NCI-H1092 treated with DMSO at 0.1 percent for 48 hours (cell line): ENCODE results near the gene HOXD8.

Experiments
- DNase-seq: peaks from one replicate; lab custom pipeline; 2025; lab: John Stamatoyannopoulos, UW

HOXD8 gene

GRCh38 chr2:176128982-176129796 lies at the start of gene HOXD8:
Gene HOXD8 (plus strand): TSS chr2:176129705. CDS start chr2:176130367, 662 bp downstream.
- no peak for DNase-seq

- no peak for DNase-seq
Observed at GRCh38 chr2:176079831-176080539, 49.5 kb upstream of the HOXD8 start.

GRCh38 chr2:176080540-176081375 lies 48.7 kb upstream of the HOXD8 start:
- DNase-seq, result no peak

- no peak for DNase-seq
Observed at GRCh38 chr2:176081376-176081836, 48.1 kb upstream of the HOXD8 start.

- DNase-seq, result no peak
Observed at GRCh38 chr2:176081837-176082524, 47.5 kb upstream of the HOXD8 start.

DNA sequence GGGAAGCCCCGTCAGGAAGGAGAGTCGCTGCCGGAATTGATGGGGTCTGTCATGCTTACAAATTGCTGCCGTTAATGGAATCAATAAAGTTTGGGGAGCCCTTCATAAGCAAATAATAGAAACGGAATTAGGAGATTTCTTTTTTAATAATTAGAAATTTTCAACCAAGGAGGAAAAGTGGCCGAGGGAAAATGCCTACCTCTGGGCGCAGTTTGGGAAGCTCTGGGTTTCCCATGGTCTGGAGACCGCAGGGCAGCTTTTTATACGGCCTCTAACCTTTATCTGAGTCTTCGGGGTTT lies 47.0 kb upstream of the HOXD8 start:
- no peak for DNase-seq

- no peak for DNase-seq
Observed at GRCh38 chr2:176082824-176083751, 46.4 kb upstream of the HOXD8 start.

GRCh38 chr2:176083796-176084261 lies 45.7 kb upstream of the HOXD8 start, which contains the start of gene EVX2:
Gene EVX2 (minus strand): TSS chr2:176083962. CDS start chr2:176083776, 186 bp downstream.
- no peak for DNase-seq

GRCh38 chr2:176084611-176085119 lies 44.8 kb upstream of the HOXD8 start:
- DNase-seq, result no peak

DNA sequence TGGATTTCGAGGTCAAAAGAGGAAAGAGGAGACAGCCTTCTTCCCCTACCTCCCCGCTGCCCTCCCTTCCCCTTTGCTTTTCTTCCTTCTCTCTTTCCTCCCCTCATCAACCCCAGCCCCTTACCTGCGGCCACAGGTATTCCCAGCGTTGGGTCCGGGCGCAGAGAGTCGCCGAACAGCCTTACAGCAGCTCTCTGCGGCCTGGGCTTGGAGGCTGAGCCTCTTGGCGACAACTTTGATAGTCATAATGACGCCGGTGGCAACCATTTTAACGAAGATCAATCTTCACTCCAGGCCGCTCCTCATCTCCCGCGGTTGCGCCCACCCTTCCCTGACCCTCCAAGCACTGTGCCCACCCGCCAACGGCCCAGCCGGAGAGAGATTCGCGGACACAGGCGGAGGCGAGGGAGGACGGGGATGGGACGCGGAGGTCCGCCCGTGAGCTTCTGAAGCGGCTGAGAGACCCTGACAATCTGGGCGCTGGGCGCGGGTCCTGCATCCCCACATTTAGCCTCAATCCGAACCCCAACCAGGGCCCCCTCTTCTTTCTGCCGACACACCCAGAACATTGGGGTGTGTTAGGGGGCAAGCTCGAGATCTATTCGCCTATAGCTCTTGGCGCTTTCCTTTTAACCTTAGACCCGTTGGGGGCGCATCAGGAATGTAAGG lies 44.3 kb upstream of the HOXD8 start:
- DNase-seq, result no peak

- no peak for DNase-seq
Observed at GRCh38 chr2:176085861-176086771, 43.4 kb upstream of the HOXD8 start.

- no peak for DNase-seq
Observed at GRCh38 chr2:176087330-176088047, 42.0 kb upstream of the HOXD8 start.

DNA sequence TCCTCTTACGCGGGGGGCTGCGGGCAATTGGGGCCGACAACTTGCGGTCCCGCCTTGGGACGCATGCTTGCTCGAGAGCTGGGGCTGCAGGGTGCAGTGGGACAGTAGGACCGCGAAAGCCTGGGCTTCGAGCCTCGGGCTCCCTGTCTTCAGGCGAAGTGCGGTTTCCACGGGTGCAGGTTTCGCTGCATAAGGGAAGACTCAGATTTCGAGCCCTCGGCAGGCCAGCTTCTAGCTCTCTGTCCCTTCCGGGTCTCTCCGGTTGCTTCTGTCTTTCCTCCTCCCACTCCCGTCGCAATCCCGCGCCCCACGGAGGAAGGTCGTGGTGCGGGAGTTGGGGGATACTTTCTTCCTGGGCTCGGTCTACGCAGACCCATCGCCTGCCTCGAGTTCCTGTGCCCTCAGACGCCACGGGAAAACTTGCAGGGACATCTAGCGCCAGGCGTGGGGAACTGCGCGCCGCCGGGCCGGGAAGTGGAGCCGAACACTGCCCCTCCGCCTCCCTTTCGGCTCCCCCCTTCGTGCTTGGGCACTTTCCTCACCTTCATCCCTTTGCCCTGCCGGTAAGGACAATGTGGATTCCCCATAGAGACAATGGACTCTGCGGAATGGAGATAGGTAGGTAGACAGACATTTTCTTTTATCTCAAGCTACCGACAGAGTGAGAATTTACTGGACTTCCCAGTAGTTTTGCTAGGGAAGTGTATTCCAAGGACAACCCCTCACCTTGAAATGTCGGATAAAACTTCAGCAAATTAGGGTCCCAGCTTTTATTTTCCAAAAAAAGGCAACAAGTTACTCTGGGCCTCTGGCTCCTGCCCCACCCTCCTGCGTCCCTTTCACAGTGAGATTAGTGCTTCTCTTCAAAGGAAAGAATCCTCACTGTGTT lies 41.2 kb upstream of the HOXD8 start:
- no peak for DNase-seq

- DNase-seq, result no peak
Observed at GRCh38 chr2:176088937-176089842, 40.3 kb upstream of the HOXD8 start.

DNA sequence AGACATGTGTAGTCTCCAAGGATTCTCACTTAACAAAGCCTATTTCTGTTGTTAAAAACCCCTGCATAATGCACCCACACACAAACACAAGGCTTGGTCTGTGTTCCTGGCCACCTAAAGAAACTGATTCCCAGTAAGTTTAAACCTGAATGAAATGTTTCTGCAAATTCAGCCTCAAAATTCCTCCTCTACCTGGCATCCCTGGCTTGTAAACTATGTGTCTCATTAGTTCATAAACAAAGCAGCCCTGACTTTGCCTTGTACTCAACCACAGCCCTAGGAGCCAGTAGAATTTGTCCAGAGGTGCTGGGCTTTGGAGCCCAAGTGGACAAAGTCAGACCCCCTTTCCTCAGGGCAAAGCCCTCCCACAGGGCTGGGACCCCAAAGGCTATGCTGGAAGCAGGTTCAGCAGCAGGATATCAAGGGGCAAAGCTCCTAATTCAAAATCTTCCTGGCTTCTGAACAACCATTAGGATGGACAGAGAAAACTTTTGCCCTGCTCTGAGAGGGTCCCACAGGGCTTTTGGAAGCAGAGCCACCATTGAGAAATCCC lies 39.6 kb upstream of the HOXD8 start:
- DNase-seq, result no peak

DNA sequence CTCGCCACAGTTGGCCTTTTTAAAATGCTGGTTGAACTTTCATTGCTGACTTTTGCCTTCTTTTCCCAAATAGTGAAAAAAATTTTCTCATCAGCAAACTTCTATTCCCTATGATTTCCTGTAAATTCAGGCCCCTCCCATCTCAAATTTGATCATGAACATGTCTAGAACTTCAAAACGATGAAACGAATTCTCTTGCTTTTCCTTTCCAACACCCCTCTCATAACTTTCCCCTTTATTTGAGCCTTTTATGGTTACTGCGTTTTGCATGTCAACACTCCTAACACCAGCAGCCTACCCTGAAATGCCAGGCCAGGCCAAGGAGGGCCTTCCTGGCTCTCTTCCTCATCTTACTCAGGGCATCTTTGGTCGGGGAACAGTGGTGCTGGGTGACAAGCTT lies 38.6 kb upstream of the HOXD8 start:
- no peak for DNase-seq
